ENCODE measurements around the gene FAM162A.
"Not testable (repeated sequence)": the region's sequence is repeated elsewhere in the genome, so short reads cannot be mapped to it uniquely, and the experiment has no call there.

FAM162A gene

GRCh38 chr3:122421836-122422235, 37.9 kb downstream of the FAM162A start:
- no peak for DNase-seq

GRCh38 chr3:122427857-122428471, 44.0 kb downstream of the FAM162A start:
- DNase-seq = no peak

GRCh38 chr3:122430371-122430770, 46.4 kb downstream of the FAM162A start:
- peak; percentile 3 for DNase-seq

- no peak for DNase-seq
Observed at GRCh38 chr3:122435950-122436349, 52.0 kb downstream of the FAM162A start.

- no peak for DNase-seq
Observed at GRCh38 chr3:122443090-122443489, 59.1 kb downstream of the FAM162A start.

- DNase-seq = peak; percentile 7
Observed at GRCh38 chr3:122443762-122444490, 59.9 kb downstream of the FAM162A start.

GRCh38 chr3:122444491-122444887, 60.5 kb downstream of the FAM162A start:
- not testable (repeated sequence) for DNase-seq

- not testable (repeated sequence) for DNase-seq
Observed at GRCh38 chr3:122448218-122448617, 64.2 kb downstream of the FAM162A start.

GRCh38 chr3:122451371-122451770, 67.4 kb downstream of the FAM162A start:
- no peak for DNase-seq

GRCh38 chr3:122456074-122456473, 72.1 kb downstream of the FAM162A start:
- DNase-seq = no peak

GRCh38 chr3:122457706-122458105, 73.7 kb downstream of the FAM162A start:
- DNase-seq = no peak

- peak; percentile 8 for DNase-seq
Observed at GRCh38 chr3:122458992-122459391, 75.0 kb downstream of the FAM162A start.

GRCh38 chr3:122461806-122462205, 77.8 kb downstream of the FAM162A start:
- DNase-seq = no peak
